ENCODE measurements around the gene EI24. TPM values are rescaled to one million over a fixed set of nuclear protein-coding genes. Genes with fewer than 3 reads are reported as not detected.
"Not testable (repeated sequence)": the region's sequence is repeated elsewhere in the genome, so short reads cannot be mapped to it uniquely, and the experiment has no call there.

EI24 gene
- total RNA-seq, 2 donors from 2014 or later: 63.3 to 75.2 TPM

DNA sequence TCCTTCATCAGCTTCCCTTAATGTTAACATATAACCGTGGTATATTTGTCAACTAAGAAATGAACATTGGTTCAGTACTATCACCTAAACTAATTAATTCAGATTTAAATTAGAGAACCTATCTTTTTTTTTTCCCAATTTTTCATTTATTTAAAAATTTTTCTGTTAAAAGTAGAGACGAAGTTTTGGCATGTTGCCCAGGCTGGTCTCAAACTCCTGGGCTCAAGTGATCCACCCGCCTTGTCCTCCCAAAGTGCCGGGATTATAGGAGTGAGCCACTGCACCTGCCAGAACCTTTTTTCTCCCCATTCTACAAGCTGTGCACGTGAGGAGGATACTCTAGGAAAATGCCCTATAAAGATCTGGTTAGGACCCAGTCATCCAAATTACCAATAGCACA, 3.6 kb downstream of the EI24 start:
- no peak for DNase-seq
- no peak for TF ChIP-seq POLR2A (IDR thresholded peaks at IDR 0.05)
- no peak for TF ChIP-seq CTCF (IDR thresholded peaks at IDR 0.05)
- H3K4me3 ChIP-seq: no peak overlapping the region
- 79 to 81% methylated on average over 5 of the region's 5 CpGs for WGBS, 2 donors
- H3K36me3 ChIP-seq (replicated peaks in 1 of 2; ENCODE audit: insufficient read depth in 1 of 2, low read depth in 2 of 2): peaks cover 8 to 21% of the 10 kb centered on the region in 2 donors
- H3K4me1 ChIP-seq: peaks cover 27% of the 10 kb centered on the region
- no peaks in the 10 kb centered on the region for H3K9me3 ChIP-seq
- no peak for ATAC-seq
- intact Hi-C loops (cut with DNase I): loop anchor here (10.0 kb wide), 1 partner anchor 52 kb away; the partner anchor contains the start of gene CHEK1
- no peaks in the 10 kb centered on the region for H3K27me3 ChIP-seq
- H3K27ac ChIP-seq: no peak overlapping the region

- H3K27me3 ChIP-seq, H3K4me1 ChIP-seq, ATAC-seq, H3K9me3 ChIP-seq, H3K27ac ChIP-seq, H3K4me3 ChIP-seq, DNase-seq: not testable (repeated sequence)
- H3K36me3 ChIP-seq (replicated peaks in 1 of 2; ENCODE audit: insufficient read depth in 1 of 2, low read depth in 2 of 2): peaks cover 19 to 56% of the 10 kb centered on the region in 2 donors
- WGBS, 2 donors: 93 to 96% methylated on average over 13 to 14 of the region's 14 CpGs
- intact Hi-C loops (cut with DNase I): loop anchor here (10.0 kb wide), 1 partner anchor 48 kb away; the partner anchor contains the start of gene CHEK1
These were observed 7.9 kb downstream of the EI24 start for GRCh38 chr11:125577181-125577580.

GRCh38 chr11:125578783-125579182, 9.5 kb downstream of the EI24 start:
- intact Hi-C loops (cut with DNase I): loop anchor here (10.0 kb wide), 1 partner anchor 46 kb away; the partner anchor contains the start of gene CHEK1
- H3K4me1 ChIP-seq: no peaks in the 10 kb centered on the region
- no peak overlapping the region for H3K4me3 ChIP-seq
- H3K27me3 ChIP-seq: no peaks in the 10 kb centered on the region
- ATAC-seq: no peak
- H3K36me3 ChIP-seq (replicated peaks in 1 of 2; ENCODE audit: insufficient read depth in 1 of 2, low read depth in 2 of 2): peaks cover 27 to 67% of the 10 kb centered on the region in 2 donors
- WGBS, 2 donors: 93 to 95% methylated on average over 2 of the region's 2 CpGs
- TF ChIP-seq CTCF (IDR thresholded peaks at IDR 0.05): no peak
- TF ChIP-seq POLR2A (IDR thresholded peaks at IDR 0.05): no peak
- H3K27ac ChIP-seq: no peak overlapping the region
- no peaks in the 10 kb centered on the region for H3K9me3 ChIP-seq
- DNase-seq: no peak

- ATAC-seq: no peak
- intact Hi-C loops (cut with DNase I): loop anchor here (10.0 kb wide), 1 partner anchor 45 kb away; the partner anchor contains the start of gene CHEK1
These were observed 10.5 kb downstream of the EI24 start for GRCh38 chr11:125579811-125580210.

GRCh38 chr11:125583496-125583895, 14.2 kb downstream of the EI24 start:
- Histone ChIP-seq H3K27me3 (no peaks in the 10 kb centered on the region), H3K4me1 (no peaks in the 10 kb centered on the region), H3K4me3 (no peak overlapping the region), H3K36me3 (replicated peaks in 1 of 2; ENCODE audit: insufficient read depth in 1 of 2, low read depth in 2 of 2) (peaks cover 21 to 40% of the 10 kb centered on the region in 2 donors), H3K9me3 (no peaks in the 10 kb centered on the region), H3K27ac (no peak overlapping the region)
- intact Hi-C loops (cut with DNase I): no loop called here
- ATAC-seq (no peak), DNase-seq (no peak)
- TF ChIP-seq POLR2A (IDR thresholded peaks at IDR 0.05) (no peak), CTCF (IDR thresholded peaks at IDR 0.05) (no peak)
- WGBS, 2 donors: 90 to 91% methylated on average over 11 of the region's 11 CpGs

More at GRCh38 chr11:125579811-125580210, 10.5 kb downstream of the EI24 start:
- no peak for DNase-seq
- H3K4me3 ChIP-seq: no peak overlapping the region
- H3K9me3 ChIP-seq: no peaks in the 10 kb centered on the region
- 90 to 94% methylated on average over 5 of the region's 5 CpGs for WGBS, 2 donors
- H3K27ac ChIP-seq: no peak overlapping the region
- no peaks in the 10 kb centered on the region for H3K4me1 ChIP-seq
- no peaks in the 10 kb centered on the region for H3K27me3 ChIP-seq
- peaks cover 29 to 62% of the 10 kb centered on the region in 2 donors for H3K36me3 ChIP-seq (replicated peaks in 1 of 2; ENCODE audit: insufficient read depth in 1 of 2, low read depth in 2 of 2)
- TF ChIP-seq CTCF (IDR thresholded peaks at IDR 0.05) (no peak), POLR2A (IDR thresholded peaks at IDR 0.05) (no peak)

Data from body of pancreas (tissue), 4 donors.